Mammary epithelial cell (primary cell): Measurements from ENCODE around the gene CTNNBIP1.

ENCODE experiments used
- EZH2 ChIP-seq: IDR thresholded peaks from 2 replicates; pipeline ENCODE4 v1.6.1; 2012; ENCODE audit warnings: low read length, inconsistent platforms, borderline replicate concordance
- TF ChIP-seq, protein P1 (sequence below), 2 donors: IDR thresholded peaks in 1 of 2; conservative IDR thresholded peaks in 1 of 2; 2 replicates each; pipeline ENCODE4 v1.5.1; 2011 to 2012; ENCODE audit warnings: inconsistent platforms in 2 of 2, low read length in 2 of 2, mild to moderate bottlenecking in 2 of 2, control low read depth in 1 of 2, low read depth in 1 of 2; ENCODE audit not compliant: insufficient read depth in 1 of 2; ENCODE audit errors: extremely low read depth in 1 of 2

DNA sequence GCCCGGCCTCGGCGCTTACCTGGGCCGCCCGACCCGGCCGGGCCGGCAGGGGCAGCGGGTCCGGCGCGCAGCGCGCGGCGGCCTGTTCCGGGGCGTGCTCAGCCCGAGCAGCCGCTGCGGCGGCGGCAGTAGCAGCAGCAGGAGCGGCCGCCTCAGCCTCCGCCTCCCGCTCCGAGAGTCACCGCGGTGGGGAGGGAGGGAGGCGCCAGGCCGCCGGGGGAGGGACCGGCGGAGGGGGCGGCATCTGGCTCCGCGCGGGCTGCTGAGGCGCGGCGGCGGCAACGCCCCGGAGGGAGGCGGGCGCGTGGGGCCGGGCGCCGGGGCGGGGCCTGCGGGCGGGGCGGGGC lies at the start of gene CTNNBIP1:
- no peak for TF ChIP-seq EZH2
- TF ChIP-seq, protein P1, sequence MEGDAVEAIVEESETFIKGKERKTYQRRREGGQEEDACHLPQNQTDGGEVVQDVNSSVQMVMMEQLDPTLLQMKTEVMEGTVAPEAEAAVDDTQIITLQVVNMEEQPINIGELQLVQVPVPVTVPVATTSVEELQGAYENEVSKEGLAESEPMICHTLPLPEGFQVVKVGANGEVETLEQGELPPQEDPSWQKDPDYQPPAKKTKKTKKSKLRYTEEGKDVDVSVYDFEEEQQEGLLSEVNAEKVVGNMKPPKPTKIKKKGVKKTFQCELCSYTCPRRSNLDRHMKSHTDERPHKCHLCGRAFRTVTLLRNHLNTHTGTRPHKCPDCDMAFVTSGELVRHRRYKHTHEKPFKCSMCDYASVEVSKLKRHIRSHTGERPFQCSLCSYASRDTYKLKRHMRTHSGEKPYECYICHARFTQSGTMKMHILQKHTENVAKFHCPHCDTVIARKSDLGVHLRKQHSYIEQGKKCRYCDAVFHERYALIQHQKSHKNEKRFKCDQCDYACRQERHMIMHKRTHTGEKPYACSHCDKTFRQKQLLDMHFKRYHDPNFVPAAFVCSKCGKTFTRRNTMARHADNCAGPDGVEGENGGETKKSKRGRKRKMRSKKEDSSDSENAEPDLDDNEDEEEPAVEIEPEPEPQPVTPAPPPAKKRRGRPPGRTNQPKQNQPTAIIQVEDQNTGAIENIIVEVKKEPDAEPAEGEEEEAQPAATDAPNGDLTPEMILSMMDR (conservative IDR thresholded peaks at IDR 0.05 in 1 of 2, IDR thresholded peaks at IDR 0.05 in 1 of 2; ENCODE audit: extremely low read depth in 1 of 2, insufficient read depth in 1 of 2, low read depth in 1 of 2, low read length in 2 of 2), result no peak
